Prostate gland (tissue), 2 donors: ENCODE measurements around the gene FRMD6. TPM values are rescaled to one million over a fixed set of nuclear protein-coding genes. Genes with fewer than 3 reads are reported as not detected.

Source experiments
- DNase-seq: peaks from one replicate; pipeline ENCODE4 v3.0.0-alpha.2; 2019; ENCODE audit warnings: low spot score
- H3K27ac ChIP-seq, 2 donors: fragments of 200-600 bp; sonication (generic); 2 replicates each; pipeline ENCODE4 v1.5.1; 2017 to 2019
- H3K27me3 ChIP-seq: fragments of 200-600 bp; sonication (generic); replicated peaks from 2 replicates; pipeline ENCODE4 v1.5.1; 2019; ENCODE audit not compliant: insufficient read depth
- H3K36me3 ChIP-seq, 2 donors: fragments of 200-600 bp; sonication (generic); 1 replicate in 1 of 2; 2 replicates in 1 of 2; pipeline versions ENCODE4 v1.5.1 to v1.8.1; 2017 to 2019
- H3K4me1 ChIP-seq: fragments of 200-600 bp; sonication (generic); replicated peaks from 2 replicates; pipeline ENCODE4 v1.5.1; 2019
- H3K4me3 ChIP-seq, 2 donors: fragments of 200-600 bp; sonication (generic); 2 replicates each; pipeline ENCODE4 v1.5.1; 2017 to 2019
- H3K9me3 ChIP-seq: fragments of 200-600 bp; sonication (generic); 2 replicates; pipeline ENCODE4 v1.5.1; 2017
- POLR2A ChIP-seq: fragments of 450-650 bp; IDR thresholded peaks from one replicate; pipeline ENCODE4 v1.6.1; 2016; ENCODE audit warnings: antibody characterized with exemption, mild to moderate bottlenecking
- POLR2AphosphoS5 ChIP-seq: sonication (generic); formaldehyde crosslinking; IDR thresholded peaks from one replicate; pipeline ENCODE4 v1.6.1; 2017; ENCODE audit warnings: antibody characterized with exemption
- WGBS: methylation state at CpG from one replicate; pipeline ENCODE4 v1.1.5; 2018; 5-methylcytosine and 5-hydroxymethylcytosine counted together
- intact Hi-C: fragments of 100-400 bp; cut with DNase I; formaldehyde crosslinking; loops from one replicate; pipeline ENCODE4 v1.14.2; 2022
- total RNA-seq, 2 donors: library from RNA; depleted of rRNA; stranded (reverse); fragments of >200 nt; gene quantifications; one replicate each; pipeline ENCODE4 v1.1.0, GENCODE V29; 2016
- TF ChIP-seq, protein P1 (sequence below), 4 experiments: fragments of 200-600 bp in 2 of 4; fragments of 450-650 bp in 2 of 4; sonication (generic) in 2 of 4; IDR thresholded peaks; 1 replicate in 3 of 4; 2 replicates in 1 of 4; pipeline ENCODE4 v1.5.1; 2016 to 2019; ENCODE audit warnings: antibody characterized with exemption in 4 of 4, mild to moderate bottlenecking in 2 of 4, moderate library complexity in 2 of 4

The FRMD6 gene
- total RNA-seq, 2 donors from 2014 or later = 59.1 to 84.0 TPM

DNA sequence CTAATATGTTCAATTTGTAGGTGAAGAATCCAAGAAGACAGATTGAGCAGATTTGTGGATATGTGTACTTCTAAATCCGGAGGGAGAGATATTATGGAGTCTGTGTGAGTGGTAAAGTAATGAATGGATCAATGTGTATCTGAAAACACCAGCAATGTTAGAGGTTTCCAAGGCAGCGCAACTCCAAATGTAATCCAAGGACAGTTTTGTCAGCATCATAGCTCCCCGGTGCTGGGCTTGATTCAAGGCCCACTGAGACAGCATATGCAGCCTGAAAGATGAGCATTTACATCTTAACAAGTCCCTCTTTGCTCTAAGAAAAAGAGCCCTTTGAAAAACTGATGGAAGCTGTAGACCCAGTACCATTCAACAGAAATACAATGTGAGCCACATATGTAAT is 38.3 kb upstream of the FRMD6 start:
- intact Hi-C loops = no loop called here
- Histone ChIP-seq H3K27ac (no peak overlapping the region), H3K36me3 (no peaks in the 10 kb centered on the region), H3K27me3 (no peaks in the 10 kb centered on the region), H3K4me3 (no peak overlapping the region), H3K4me1 (no peaks in the 10 kb centered on the region), H3K9me3 (no peaks in the 10 kb centered on the region)
- TF ChIP-seq POLR2A = no peak
- TF ChIP-seq, protein P1, sequence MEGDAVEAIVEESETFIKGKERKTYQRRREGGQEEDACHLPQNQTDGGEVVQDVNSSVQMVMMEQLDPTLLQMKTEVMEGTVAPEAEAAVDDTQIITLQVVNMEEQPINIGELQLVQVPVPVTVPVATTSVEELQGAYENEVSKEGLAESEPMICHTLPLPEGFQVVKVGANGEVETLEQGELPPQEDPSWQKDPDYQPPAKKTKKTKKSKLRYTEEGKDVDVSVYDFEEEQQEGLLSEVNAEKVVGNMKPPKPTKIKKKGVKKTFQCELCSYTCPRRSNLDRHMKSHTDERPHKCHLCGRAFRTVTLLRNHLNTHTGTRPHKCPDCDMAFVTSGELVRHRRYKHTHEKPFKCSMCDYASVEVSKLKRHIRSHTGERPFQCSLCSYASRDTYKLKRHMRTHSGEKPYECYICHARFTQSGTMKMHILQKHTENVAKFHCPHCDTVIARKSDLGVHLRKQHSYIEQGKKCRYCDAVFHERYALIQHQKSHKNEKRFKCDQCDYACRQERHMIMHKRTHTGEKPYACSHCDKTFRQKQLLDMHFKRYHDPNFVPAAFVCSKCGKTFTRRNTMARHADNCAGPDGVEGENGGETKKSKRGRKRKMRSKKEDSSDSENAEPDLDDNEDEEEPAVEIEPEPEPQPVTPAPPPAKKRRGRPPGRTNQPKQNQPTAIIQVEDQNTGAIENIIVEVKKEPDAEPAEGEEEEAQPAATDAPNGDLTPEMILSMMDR (IDR thresholded peaks at IDR 0.05) = no peak
- TF ChIP-seq POLR2AphosphoS5 = no peak
- WGBS = 76% methylated on average over 3 of the region's 3 CpGs
- DNase-seq = no peak

DNA sequence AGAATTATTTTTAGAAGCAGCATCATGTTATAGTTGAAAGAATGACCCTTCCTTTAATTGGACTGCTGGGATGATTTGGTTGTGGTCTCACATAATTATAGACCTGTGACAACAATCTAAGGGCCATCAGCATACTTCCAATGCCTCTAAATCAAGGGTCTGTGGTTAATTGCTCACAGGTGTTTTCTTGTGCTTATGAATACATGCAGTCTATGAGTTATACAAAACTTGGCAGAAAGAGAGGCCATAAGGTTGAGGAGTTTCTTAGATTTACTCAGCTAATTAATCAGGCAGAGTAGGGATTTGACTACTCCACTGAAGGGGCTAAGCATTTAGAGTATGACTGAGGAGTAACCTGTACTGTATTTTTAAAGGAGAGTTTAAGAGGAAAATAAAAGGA is 37.0 kb upstream of the FRMD6 start:
- no peaks in the 10 kb centered on the region for H3K9me3 ChIP-seq
- H3K4me3 ChIP-seq = no peak overlapping the region
- intact Hi-C loops = no loop called here
- no peaks in the 10 kb centered on the region for H3K36me3 ChIP-seq
- no peaks in the 10 kb centered on the region for H3K4me1 ChIP-seq
- DNase-seq = no peak
- no peak overlapping the region for H3K27ac ChIP-seq
- TF ChIP-seq POLR2AphosphoS5 = no peak
- TF ChIP-seq POLR2A = no peak
- TF ChIP-seq, protein P1 (IDR thresholded peaks at IDR 0.05) = no peak
- H3K27me3 ChIP-seq = no peaks in the 10 kb centered on the region

DNA sequence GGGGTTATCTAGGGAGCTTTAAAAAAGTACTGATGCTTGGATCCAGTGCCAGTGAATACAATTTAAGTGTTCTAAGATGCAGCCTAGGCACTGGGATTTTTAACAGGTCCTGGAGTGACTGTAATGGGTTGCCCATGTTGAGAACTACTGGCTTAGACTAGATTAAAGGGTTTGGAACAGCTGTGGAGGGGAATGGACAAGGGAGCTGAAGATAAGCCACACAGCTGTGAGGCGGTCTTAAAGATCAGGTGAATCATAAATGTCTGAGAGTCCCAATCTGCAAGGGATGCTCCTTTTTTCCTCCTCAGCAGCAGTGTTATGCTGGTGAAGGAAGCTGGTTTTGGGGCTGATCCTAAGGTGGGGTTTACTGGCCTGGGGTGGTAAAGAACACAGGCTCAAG is 35.5 kb upstream of the FRMD6 start:
- H3K9me3 ChIP-seq = no peaks in the 10 kb centered on the region
- no peak for DNase-seq
- no peaks in the 10 kb centered on the region for H3K36me3 ChIP-seq
- no peaks in the 10 kb centered on the region for H3K27me3 ChIP-seq
- no peaks in the 10 kb centered on the region for H3K4me1 ChIP-seq
- H3K4me3 ChIP-seq = no peak overlapping the region
- intact Hi-C loops = no loop called here
- TF ChIP-seq POLR2A (no peak), POLR2AphosphoS5 (no peak)
- TF ChIP-seq, protein P1 (IDR thresholded peaks at IDR 0.05) = no peak
- no peak overlapping the region for H3K27ac ChIP-seq
- 100% methylated on average over 1 of the region's 1 CpG for WGBS

DNA sequence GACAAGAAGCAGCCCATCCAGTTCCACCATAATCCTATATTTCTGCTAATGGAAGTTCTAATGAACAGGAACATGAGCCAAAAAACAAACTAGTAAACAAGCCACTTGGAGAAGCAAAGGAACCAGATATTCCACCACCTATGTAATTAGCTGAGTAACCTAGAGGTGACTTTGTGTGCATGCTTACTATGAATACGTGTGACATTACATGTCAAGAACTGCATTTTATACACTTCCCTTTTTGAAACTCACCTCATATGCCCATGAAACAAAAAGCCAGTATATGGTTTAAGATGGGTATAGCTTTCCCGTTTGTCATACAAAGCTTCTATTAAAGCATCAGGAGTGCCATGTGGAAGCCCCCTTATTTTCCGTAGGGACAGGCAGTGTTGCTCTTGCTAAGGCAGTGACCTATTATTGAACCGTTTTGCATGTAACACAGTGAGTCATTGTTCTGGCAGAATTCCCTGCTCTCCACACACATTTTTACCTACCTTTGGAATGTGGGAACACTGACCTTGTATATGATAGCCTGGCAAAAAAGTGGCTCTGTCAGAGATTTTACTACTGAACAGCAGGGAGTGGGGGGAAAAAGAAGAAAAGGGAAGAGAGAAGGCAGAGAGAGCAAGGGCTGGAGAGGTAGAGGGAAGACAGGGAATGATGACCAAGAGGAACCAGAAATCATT is 34.8 kb upstream of the FRMD6 start:
- TF ChIP-seq POLR2A (no peak), POLR2AphosphoS5 (peak; percentile 33)
- TF ChIP-seq, protein P1 (IDR thresholded peaks at IDR 0.05) = no peak
- intact Hi-C loops = no loop called here
- Histone ChIP-seq H3K4me3 (no peak overlapping the region), H3K27ac (no peak overlapping the region), H3K36me3 (no peaks in the 10 kb centered on the region), H3K4me1 (no peaks in the 10 kb centered on the region), H3K27me3 (no peaks in the 10 kb centered on the region), H3K9me3 (no peaks in the 10 kb centered on the region)
- 24% methylated on average over 4 of the region's 4 CpGs for WGBS
- DNase-seq = peak; percentile 60

DNA sequence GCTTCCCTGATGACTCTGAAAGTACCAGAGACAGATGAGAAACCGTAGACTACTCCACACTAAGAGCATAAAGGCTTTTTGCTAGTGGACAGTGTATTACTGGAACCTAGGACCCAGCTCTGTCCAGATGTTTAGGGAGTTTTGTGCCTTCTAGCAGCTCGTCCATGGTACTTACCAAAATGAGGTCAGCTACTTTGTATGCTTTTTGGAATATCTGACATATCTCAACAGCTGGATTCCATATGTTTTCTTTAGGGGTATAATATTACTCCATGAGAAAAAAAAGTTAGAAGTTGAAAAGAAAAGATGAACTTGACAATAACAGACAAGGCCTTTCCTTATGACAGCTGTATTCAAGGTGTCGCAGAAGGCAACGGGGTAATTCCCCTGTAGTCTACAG is 32.1 kb upstream of the FRMD6 start:
- no peak overlapping the region for H3K27ac ChIP-seq
- H3K27me3 ChIP-seq = no peaks in the 10 kb centered on the region
- DNase-seq = no peak
- no peak overlapping the region for H3K4me3 ChIP-seq
- WGBS = 84% methylated on average over 4 of the region's 4 CpGs
- TF ChIP-seq POLR2AphosphoS5 (no peak), POLR2A (no peak)
- TF ChIP-seq, protein P1 (IDR thresholded peaks at IDR 0.05) = no peak
- intact Hi-C loops = no loop called here
- no peaks in the 10 kb centered on the region for H3K36me3 ChIP-seq
- no peaks in the 10 kb centered on the region for H3K9me3 ChIP-seq
- H3K4me1 ChIP-seq = no peaks in the 10 kb centered on the region
